Kidney (tissue), 14 donors: ENCODE measurements around the gene UCN3. TPM values are rescaled to one million over a fixed set of nuclear protein-coding genes. Genes with fewer than 3 reads are reported as not detected.
A peak's percentile ranks its signal among the peaks of the same experiment; 100 is the strongest.

Source experiments
- DNase-seq, 5 donors: peaks; one replicate each; pipeline ENCODE4 v3.0.0-alpha.2; 2013 to 2020
- FAIRE-seq: peaks from 2 replicates; lab custom pipeline; 2012; peaks lifted over from hg19 to GRCh38; lab: Jason Lieb, UNC
- H3K27ac ChIP-seq, 2 donors: one replicate each; pipeline ENCODE4 v1.7.0; 2013; ENCODE audit warnings: low read depth in 2 of 2, low read length in 2 of 2, inconsistent platforms in 1 of 2
- H3K27me3 ChIP-seq: one replicate; pipeline ENCODE4 v1.7.1; 2013; ENCODE audit warnings: low read length, inconsistent platforms; ENCODE audit not compliant: control insufficient read depth, insufficient read depth
- H3K36me3 ChIP-seq, 3 donors: one replicate each; pipeline versions ENCODE4 v1.7.0 to v1.7.1; 2013; ENCODE audit warnings: low read length in 3 of 3, control low read depth in 1 of 3, inconsistent platforms in 1 of 3; ENCODE audit not compliant: insufficient read depth in 3 of 3, control insufficient read depth in 2 of 3
- H3K4me1 ChIP-seq, 3 donors: one replicate each; pipeline versions ENCODE4 v1.7.0 to v1.7.1; 2013; ENCODE audit warnings: low read length in 3 of 3, inconsistent platforms in 1 of 3, low read depth in 1 of 3; ENCODE audit not compliant: control insufficient read depth in 2 of 3, insufficient read depth in 2 of 3
- H3K4me3 ChIP-seq, 3 donors: one replicate each; pipeline versions ENCODE4 v1.7.0 to v1.8.1; 2013; ENCODE audit warnings: low read length in 3 of 3, control low read depth in 1 of 3, inconsistent platforms in 1 of 3
- H3K9ac ChIP-seq, 3 donors: one replicate each; pipeline versions ENCODE4 v1.7.0 to v1.7.1; 2013; ENCODE audit warnings: low read length in 3 of 3, control low read depth in 1 of 3, inconsistent platforms in 1 of 3
- H3K9me3 ChIP-seq, 3 donors: one replicate each; pipeline versions ENCODE4 v1.7.0 to v1.7.1; 2013; ENCODE audit warnings: low read length in 3 of 3, control low read depth in 1 of 3, inconsistent platforms in 1 of 3; ENCODE audit not compliant: control insufficient read depth in 2 of 3, insufficient read depth in 1 of 3
- CTCF ChIP-seq: IDR thresholded peaks from 3 replicates; pipeline ENCODE4 v1.5.1; 2012; ENCODE audit warnings: mild to moderate bottlenecking, moderate library complexity, borderline replicate concordance; ENCODE audit not compliant: insufficient read depth; ENCODE audit errors: extremely low read depth
- intact Hi-C: fragments of 100-400 bp; cut with DNase I; formaldehyde crosslinking; loops from one replicate; pipeline ENCODE4 v1.11.1; 2022
- polyA plus RNA-seq: library from polyadenylated mRNA; stranded (reverse); fragments of 350-450 nt; fragmentation: Illumina TruSeq; extraction: RNeasy Lipid Tissue Mini Kit (QIAGEN cat#74804); gene quantifications from one replicate; pipeline ENCODE4 v1.2.3, GENCODE V29; 2014; ENCODE audit warnings: low read depth, low replicate concordance; ENCODE audit not compliant: insufficient read depth
- total RNA-seq: library from RNA; stranded (reverse); fragmentation: NEBNext Ultra II Directional; extraction: Animal tissue kit (Norgen Biotek cat#: 25700); gene quantifications from one replicate; pipeline ENCODE4 v1.2.1, GENCODE V29; 2021
- donor health status: control.
- donor health status: control.
- donor health status: control.
- donor health status: control.
- donor health status: control.
- donor health status: DM: yes; HTN: yes; CAD: no.
- donor health status: Normal renal cell carcinoma (clear cell type).

Gene UCN3
- total and polyA plus RNA-seq, 2 donors from 2014 or later, result 1.4 TPM; not detected in 1

GRCh38 chr10:5319863-5320262 lies 44.9 kb upstream of the UCN3 start:
- no peak for TF ChIP-seq CTCF
- no peak for FAIRE-seq

GRCh38 chr10:5321273-5321672 lies 43.5 kb upstream of the UCN3 start:
- H3K27ac ChIP-seq, result no peak overlapping the region
- no peak overlapping the region for H3K4me3 ChIP-seq
- DNase-seq, result no peak
- H3K9me3 ChIP-seq, result no peaks in the 10 kb centered on the region
- no peak for TF ChIP-seq CTCF
- H3K9ac ChIP-seq, result no peak overlapping the region
- FAIRE-seq, result no peak
- no peaks in the 10 kb centered on the region for H3K27me3 ChIP-seq
- H3K36me3 ChIP-seq, result no peaks in the 10 kb centered on the region
- H3K4me1 ChIP-seq, result no peaks in the 10 kb centered on the region
- intact Hi-C loops, result no loop called here

More at GRCh38 chr10:5319863-5320262, 44.9 kb upstream of the UCN3 start:
- Histone ChIP-seq H3K27ac (no peak overlapping the region), H3K9me3 (no peaks in the 10 kb centered on the region), H3K4me3 (no peak overlapping the region), H3K36me3 (no peaks in the 10 kb centered on the region), H3K4me1 (no peaks in the 10 kb centered on the region), H3K9ac (no peak overlapping the region), H3K27me3 (no peaks in the 10 kb centered on the region)
- intact Hi-C loops, result no loop called here
- DNase-seq, result no peak

GRCh38 chr10:5323446-5323845 lies 41.3 kb upstream of the UCN3 start:
- TF ChIP-seq CTCF, result no peak
- no peak for FAIRE-seq

GRCh38 chr10:5325076-5325475 lies 39.7 kb upstream of the UCN3 start:
- no peak for TF ChIP-seq CTCF
- H3K4me3 ChIP-seq, result no peak overlapping the region
- H3K9ac ChIP-seq, result no peak overlapping the region
- intact Hi-C loops, result no loop called here
- H3K27me3 ChIP-seq, result no peaks in the 10 kb centered on the region
- DNase-seq (peak in 1 of 5 donors; percentile 4), FAIRE-seq (no peak)
- no peaks in the 10 kb centered on the region for H3K9me3 ChIP-seq
- no peak overlapping the region for H3K27ac ChIP-seq
- H3K4me1 ChIP-seq, result no peaks in the 10 kb centered on the region
- H3K36me3 ChIP-seq, result no peaks in the 10 kb centered on the region

More at GRCh38 chr10:5323446-5323845, 41.3 kb upstream of the UCN3 start:
- Histone ChIP-seq H3K27ac (no peak overlapping the region), H3K4me1 (no peaks in the 10 kb centered on the region), H3K36me3 (no peaks in the 10 kb centered on the region), H3K9me3 (no peaks in the 10 kb centered on the region), H3K9ac (no peak overlapping the region), H3K4me3 (no peak overlapping the region), H3K27me3 (no peaks in the 10 kb centered on the region)
- DNase-seq, result peak in 1 of 5 donors; percentile 4
- intact Hi-C loops, result no loop called here
